Muscle of leg (tissue), 11 donors: ENCODE results near the gene ECSCR. TPM values are rescaled to one million over a fixed set of nuclear protein-coding genes. Genes with fewer than 3 reads are reported as not detected.
"Not testable (repeated sequence)": the region's sequence is repeated elsewhere in the genome, so short reads cannot be mapped to it uniquely, and the experiment has no call there.

ENCODE experiments used
- DNase-seq: peaks from one replicate; pipeline ENCODE4 v3.0.0; 2013
- H3K27ac ChIP-seq: one replicate; pipeline ENCODE4 v1.5.1; 2013; ENCODE audit warnings: mild to moderate bottlenecking, low read length, control low read depth
- H3K27me3 ChIP-seq: one replicate; pipeline ENCODE4 v1.6.1; 2013; ENCODE audit warnings: low read length; ENCODE audit not compliant: control insufficient read depth, insufficient read depth
- H3K36me3 ChIP-seq: one replicate; pipeline ENCODE4 v1.6.1; 2013; ENCODE audit warnings: low read length; ENCODE audit not compliant: control insufficient read depth, insufficient read depth
- H3K4me1 ChIP-seq: one replicate; pipeline ENCODE4 v1.6.1; 2013; ENCODE audit warnings: low read length; ENCODE audit not compliant: control insufficient read depth, insufficient read depth
- H3K4me3 ChIP-seq: one replicate; pipeline ENCODE4 v1.5.1; 2013; ENCODE audit warnings: low read length, control low read depth
- H3K9me3 ChIP-seq: replicated peaks from 2 replicates; pipeline ENCODE4 v1.6.1; 2013; ENCODE audit warnings: low read depth, low read length; ENCODE audit not compliant: control insufficient read depth
- WGBS: methylation state at CpG from one replicate; pipeline ENCODE4 v1.1.5; 2013; ENCODE audit warnings: missing lambda C conversion rate; ENCODE audit not compliant: insufficient coverage; 5-methylcytosine and 5-hydroxymethylcytosine counted together
- polyA plus RNA-seq, 8 donors: library from polyadenylated mRNA; unstranded; fragments of 120-200 nt; gene quantifications; one replicate each; pipeline versions ENCODE4 v1.2.1 to v1.2.3, GENCODE V29; 2013; ENCODE audit warnings: inconsistent platforms in 1 of 8, low replicate concordance in 1 of 8; ENCODE audit not compliant: insufficient read length in 8 of 8, insufficient read depth in 1 of 8
- total RNA-seq: library from RNA; stranded (reverse); fragments of 120-200 nt; gene quantifications from one replicate; pipeline ENCODE4 v1.2.4, GENCODE V29; 2013

The ECSCR gene
- total and polyA plus RNA-seq, 9 donors: 30.9 to 47.9 (median 35.8) TPM

- Histone ChIP-seq H3K4me3 (no peak overlapping the region), H3K36me3 (no peaks in the 10 kb centered on the region), H3K4me1 (no peaks in the 10 kb centered on the region), H3K27me3 (no peaks in the 10 kb centered on the region), H3K27ac (no peak overlapping the region), H3K9me3 (no peaks in the 10 kb centered on the region)
- DNase-seq: no peak
- 100% methylated on average over 2 of the region's 2 CpGs for whole genome bisulfite sequencing
Observed at GRCh38 chr5:139451176-139451575, 11.4 kb downstream of the ECSCR start.

DNA sequence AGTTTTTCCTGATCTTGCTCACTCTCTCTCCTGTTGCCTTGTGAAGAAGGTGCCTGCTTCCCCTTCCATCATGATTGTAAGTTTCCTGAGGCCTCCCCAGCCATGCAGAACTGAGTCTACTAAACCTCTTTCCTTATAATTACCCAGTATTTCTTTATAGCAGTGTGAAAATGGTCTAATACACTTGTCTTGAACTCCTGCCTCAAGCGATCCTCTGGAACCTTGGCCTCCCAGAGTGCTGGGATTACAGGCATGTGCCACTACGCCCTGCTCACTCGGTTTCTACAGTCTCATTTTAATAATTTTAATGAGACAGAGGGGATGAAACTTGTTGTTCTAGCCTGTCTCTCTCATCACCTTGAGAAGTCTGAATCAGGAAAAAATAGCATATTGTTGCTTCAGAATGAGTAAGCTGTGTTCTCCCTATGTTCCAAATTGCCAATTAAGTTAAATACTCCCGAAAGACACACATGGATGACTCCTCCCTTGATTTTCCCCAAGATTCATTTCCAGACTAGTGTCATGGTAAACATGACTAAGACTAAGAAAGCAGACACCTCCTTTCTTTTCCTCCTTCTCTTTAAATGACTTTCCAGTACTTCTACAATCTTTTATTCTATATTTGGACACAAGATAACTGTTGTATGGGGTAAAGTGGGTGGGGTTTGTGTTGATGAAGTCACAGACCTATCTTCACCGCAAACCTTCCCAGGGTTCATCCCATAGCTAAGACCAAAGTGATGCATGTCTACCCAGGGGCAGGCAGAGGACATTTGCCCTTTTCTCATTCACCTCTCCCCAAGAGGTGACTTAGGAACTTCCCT is 15.4 kb downstream of the ECSCR start:
- no CpG with 5 or more reads among the region's 5 CpGs for WGBS
- no peak overlapping the region for H3K4me3 ChIP-seq

DNA sequence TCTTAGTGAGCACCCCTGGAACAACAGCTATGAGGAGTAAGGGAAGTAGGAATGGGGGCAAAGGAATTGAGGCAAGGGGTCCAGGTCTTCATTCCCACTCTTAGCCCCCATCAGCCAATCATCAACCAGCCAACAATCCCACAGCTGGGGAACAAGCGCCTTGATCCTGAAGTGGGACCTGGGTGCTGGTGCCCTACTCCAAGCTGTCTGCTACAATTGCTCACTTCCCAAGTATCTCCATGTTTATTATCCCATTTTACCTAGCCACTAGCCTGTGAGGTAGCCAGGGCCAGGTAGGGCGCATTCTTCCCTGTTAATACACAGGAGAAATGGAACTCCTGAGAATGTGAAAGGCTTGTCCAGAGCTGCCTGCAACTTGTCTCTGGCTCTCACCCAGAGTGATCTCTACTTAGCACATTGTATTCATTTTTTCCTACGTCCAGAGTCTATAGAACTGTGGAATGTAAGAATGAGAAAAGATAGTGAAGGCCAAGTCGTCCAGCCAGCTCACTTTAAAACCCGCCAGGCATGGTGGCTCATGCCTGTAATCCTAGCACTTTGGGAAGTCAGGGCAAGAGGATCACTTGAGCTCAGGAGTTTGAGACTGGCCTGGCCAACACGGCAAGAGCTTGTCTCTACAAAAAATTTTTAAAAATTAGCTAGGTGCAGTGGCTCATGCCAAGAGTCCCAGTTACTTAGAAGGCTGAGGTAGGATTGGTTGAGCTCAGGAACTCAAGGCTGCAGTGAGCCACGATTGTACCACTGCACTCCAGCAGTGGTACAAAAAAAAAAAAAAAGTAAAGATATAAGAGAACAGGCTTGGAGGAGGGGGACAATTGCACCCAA is 17.0 kb downstream of the ECSCR start:
- Histone ChIP-seq H3K27me3 (no peaks in the 10 kb centered on the region), H3K4me3 (no peak overlapping the region), H3K9me3 (no peaks in the 10 kb centered on the region), H3K27ac (peak overlapping the region; percentile 25), H3K4me1 (peaks cover 13% of the 10 kb centered on the region), H3K36me3 (no peaks in the 10 kb centered on the region)
- 41% methylated on average over 5 of the region's 7 CpGs for WGBS
- peak; percentile 87 for DNase-seq

More for the DNA sequence above, 15.4 kb downstream of the ECSCR start:
- no peaks in the 10 kb centered on the region for H3K9me3 ChIP-seq
- no peaks in the 10 kb centered on the region for H3K36me3 ChIP-seq
- no peaks in the 10 kb centered on the region for H3K27me3 ChIP-seq
- DNase-seq: peak; percentile 37
- no peak overlapping the region for H3K27ac ChIP-seq
- H3K4me1 ChIP-seq: peaks cover 13% of the 10 kb centered on the region

DNA sequence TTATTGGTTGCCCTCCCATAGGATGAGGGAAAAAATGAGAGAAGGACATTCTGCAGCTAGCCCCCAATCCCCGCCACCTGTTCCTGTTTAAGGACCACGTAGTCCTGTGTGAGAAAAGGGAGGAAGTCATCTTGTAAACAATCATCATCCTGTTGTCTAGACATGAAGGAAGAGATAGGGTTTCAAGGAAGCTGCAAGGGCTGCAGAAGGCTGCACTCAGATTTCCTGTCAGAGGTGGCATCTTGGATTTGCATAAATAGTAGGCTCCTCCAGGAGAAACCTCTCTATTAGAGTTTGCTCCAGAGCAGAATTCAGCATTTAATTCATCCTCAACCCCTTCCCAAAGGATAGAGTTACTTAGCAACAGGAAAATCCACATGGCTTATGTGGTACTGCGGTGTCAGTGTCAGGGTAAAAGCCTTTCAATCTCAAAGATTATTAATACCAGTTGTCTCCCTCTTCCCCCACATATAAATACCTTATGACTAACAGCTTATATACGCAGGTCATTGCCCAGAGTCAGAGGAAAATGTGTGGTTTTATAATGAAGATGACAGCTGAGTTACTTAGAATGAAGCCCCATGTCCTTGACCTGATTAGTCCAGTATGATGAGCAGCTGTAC is 18.6 kb downstream of the ECSCR start:
- H3K36me3 ChIP-seq: no peaks in the 10 kb centered on the region
- no peak overlapping the region for H3K4me3 ChIP-seq
- peak overlapping the region; percentile 13 for H3K27ac ChIP-seq
- H3K9me3 ChIP-seq: no peaks in the 10 kb centered on the region
- H3K4me1 ChIP-seq: peaks cover 18% of the 10 kb centered on the region
- no CpG with 5 or more reads among the region's 4 CpGs for WGBS
- peak; percentile 46 for DNase-seq
- H3K27me3 ChIP-seq: no peaks in the 10 kb centered on the region

DNA sequence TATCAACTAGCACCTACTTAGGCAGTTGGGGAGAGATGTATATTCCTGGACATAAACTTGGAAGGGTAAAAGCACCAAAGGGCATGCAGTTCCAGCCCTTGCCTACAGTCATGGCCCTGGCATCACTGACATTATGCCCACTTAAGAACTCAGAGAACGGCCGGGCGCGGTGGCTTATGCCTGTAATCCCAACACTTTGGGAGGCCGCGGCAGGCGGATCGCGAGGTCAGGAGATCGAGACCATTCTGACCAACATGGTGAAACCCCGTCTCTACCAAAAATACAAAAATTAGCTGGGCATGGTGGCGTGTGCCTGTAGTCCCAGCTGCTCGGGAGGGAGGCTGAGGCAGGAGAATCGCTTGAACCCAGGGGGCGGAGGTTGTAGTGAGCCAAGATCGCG is 22.1 kb downstream of the ECSCR start:
- not testable (repeated sequence) for DNase-seq, H3K27ac ChIP-seq, H3K4me3 ChIP-seq, H3K36me3 ChIP-seq, H3K9me3 ChIP-seq, H3K27me3 ChIP-seq
- 97% methylated on average over 14 of the region's 17 CpGs for WGBS
- H3K4me1 ChIP-seq: peaks cover 17% of the 10 kb centered on the region

- peak; percentile 97 for DNase-seq
- Histone ChIP-seq H3K4me3 (peak within 1 kb of the TSS; percentile 97), H3K9me3 (no peaks in the 10 kb centered on the region), H3K4me1 (peaks cover 14% of the 10 kb centered on the region), H3K27me3 (no peaks in the 10 kb centered on the region), H3K36me3 (peaks cover 10% of the 10 kb centered on the region), H3K27ac (peak within 1 kb of the TSS; percentile 99)
- WGBS: 2% methylated on average over 49 of the region's 49 CpGs
Observed at GRCh38 chr5:139439013-139439903, 23.3 kb downstream of the ECSCR start, which contains the start of gene DNAJC18. TSS of gene DNAJC18 (minus strand) at chr5:139439525. CDS start at chr5:139439445, 80 bp downstream.

DNA sequence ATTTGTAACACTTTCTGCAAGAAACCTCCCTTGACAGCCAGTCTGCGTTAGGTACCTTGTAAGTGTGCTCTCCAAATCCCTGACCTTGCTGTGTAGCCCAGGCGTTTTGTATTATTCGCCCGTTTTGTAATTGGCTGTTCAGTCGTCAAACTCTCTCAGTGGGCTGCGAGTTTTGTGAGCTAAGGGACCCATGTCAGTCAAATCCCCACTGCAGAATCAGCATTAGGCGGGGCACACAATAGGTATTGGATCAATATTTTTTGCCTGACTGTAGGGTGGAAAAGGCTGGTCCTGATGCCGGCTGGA is 23.9 kb downstream of the ECSCR start:
- no peaks in the 10 kb centered on the region for H3K9me3 ChIP-seq
- WGBS: 15% methylated on average over 7 of the region's 8 CpGs
- peak overlapping the region; percentile 69 for H3K27ac ChIP-seq
- peaks cover 11% of the 10 kb centered on the region for H3K4me1 ChIP-seq
- H3K4me3 ChIP-seq: peak overlapping the region; percentile 97
- no peaks in the 10 kb centered on the region for H3K27me3 ChIP-seq
- H3K36me3 ChIP-seq: peaks cover 12% of the 10 kb centered on the region
- DNase-seq: no peak

GRCh38 chr5:139435676-139436075 is 26.9 kb downstream of the ECSCR start:
- H3K36me3 ChIP-seq: peaks cover 22% of the 10 kb centered on the region
- H3K4me1 ChIP-seq: peaks cover 11% of the 10 kb centered on the region
- H3K9me3 ChIP-seq: no peaks in the 10 kb centered on the region
- H3K27me3 ChIP-seq: no peaks in the 10 kb centered on the region
- no peak overlapping the region for H3K4me3 ChIP-seq
- no peak overlapping the region for H3K27ac ChIP-seq
- no peak for DNase-seq
- no CpG with 5 or more reads among the region's 3 CpGs for WGBS

DNA sequence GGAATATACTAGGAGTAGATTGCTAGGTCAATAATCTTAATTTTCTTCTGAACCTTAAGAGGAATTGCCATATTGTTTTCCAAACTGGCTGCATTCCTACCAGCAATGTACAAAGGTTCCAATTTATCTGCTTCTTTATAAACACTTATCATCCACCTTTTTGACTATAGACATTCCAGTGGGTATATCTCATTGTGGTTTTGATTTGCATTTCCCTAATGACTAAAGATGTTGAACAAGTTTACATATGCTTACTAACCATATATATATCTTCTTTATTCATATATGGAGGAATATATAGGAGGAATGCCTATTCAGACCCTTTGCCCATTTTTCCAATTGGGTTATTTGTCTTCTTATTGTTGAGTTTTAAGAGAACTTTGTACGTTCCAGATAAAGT is 30.8 kb downstream of the ECSCR start:
- Histone ChIP-seq H3K27me3 (no peaks in the 10 kb centered on the region), H3K27ac (no peak overlapping the region), H3K36me3 (peaks cover 33% of the 10 kb centered on the region), H3K4me1 (no peaks in the 10 kb centered on the region), H3K9me3 (no peaks in the 10 kb centered on the region), H3K4me3 (no peak overlapping the region)
- DNase-seq: no peak
- no CpG with 5 or more reads among the region's 1 CpG for WGBS
